ENCODE results near the gene SBF1. TPM values are rescaled to one million over a fixed set of nuclear protein-coding genes. Genes with fewer than 3 reads are reported as not detected.

SBF1 gene
- total and polyA plus RNA-seq, 12 donors, result 41.0 to 73.0 (median 48.1) TPM

DNA sequence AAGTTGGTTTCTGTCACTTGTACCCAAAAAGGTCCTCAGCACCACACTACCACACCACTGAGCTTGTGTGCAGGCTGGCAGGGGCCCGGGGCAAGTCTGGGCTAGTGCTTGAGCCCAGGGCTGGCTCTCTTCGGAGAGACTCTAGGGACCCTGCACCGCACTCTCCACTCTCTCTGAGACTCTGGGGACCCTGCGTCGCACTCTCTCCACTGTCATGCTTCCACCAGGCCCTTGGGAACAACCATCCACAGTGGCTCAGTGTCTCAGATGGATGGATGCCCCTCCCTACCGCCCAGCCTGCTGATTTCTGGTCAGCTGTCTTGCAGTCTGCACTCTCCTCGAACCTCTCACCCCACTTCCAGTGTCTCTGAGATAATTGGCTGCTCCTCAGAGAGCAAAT, 2.0 kb upstream of the SBF1 start:
- TF ChIP-seq, protein P1, sequence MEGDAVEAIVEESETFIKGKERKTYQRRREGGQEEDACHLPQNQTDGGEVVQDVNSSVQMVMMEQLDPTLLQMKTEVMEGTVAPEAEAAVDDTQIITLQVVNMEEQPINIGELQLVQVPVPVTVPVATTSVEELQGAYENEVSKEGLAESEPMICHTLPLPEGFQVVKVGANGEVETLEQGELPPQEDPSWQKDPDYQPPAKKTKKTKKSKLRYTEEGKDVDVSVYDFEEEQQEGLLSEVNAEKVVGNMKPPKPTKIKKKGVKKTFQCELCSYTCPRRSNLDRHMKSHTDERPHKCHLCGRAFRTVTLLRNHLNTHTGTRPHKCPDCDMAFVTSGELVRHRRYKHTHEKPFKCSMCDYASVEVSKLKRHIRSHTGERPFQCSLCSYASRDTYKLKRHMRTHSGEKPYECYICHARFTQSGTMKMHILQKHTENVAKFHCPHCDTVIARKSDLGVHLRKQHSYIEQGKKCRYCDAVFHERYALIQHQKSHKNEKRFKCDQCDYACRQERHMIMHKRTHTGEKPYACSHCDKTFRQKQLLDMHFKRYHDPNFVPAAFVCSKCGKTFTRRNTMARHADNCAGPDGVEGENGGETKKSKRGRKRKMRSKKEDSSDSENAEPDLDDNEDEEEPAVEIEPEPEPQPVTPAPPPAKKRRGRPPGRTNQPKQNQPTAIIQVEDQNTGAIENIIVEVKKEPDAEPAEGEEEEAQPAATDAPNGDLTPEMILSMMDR (IDR thresholded peaks at IDR 0.05), result no peak
- DNase-seq (no peak), ATAC-seq (no peak)
- Histone ChIP-seq H3K27ac (no peak overlapping the region), H3K9me3 (no peaks in the 10 kb centered on the region), H3K36me3 (peaks cover 0 to 4% (median 0%) of the 10 kb centered on the region in 9 donors), H3K27me3 (peaks cover 13 to 35% (median 31%) of the 10 kb centered on the region in 7 donors), H3K4me1 (peaks cover 16 to 38% (median 34%) of the 10 kb centered on the region in 9 donors), H3K4me3 (no peak overlapping the region)
- intact Hi-C loops (cut with DNase I), result no loop called here
- 68 to 72% methylated on average over 7 of the region's 7 CpGs for WGBS, 2 donors

- TF ChIP-seq, protein P1 (IDR thresholded peaks at IDR 0.05), result no peak
- H3K4me1 ChIP-seq, result peaks cover 22 to 42% (median 40%) of the 10 kb centered on the region in 9 donors
- peaks cover 0 to 4% (median 0%) of the 10 kb centered on the region in 9 donors for H3K36me3 ChIP-seq
- WGBS, 2 donors, result 90 to 91% methylated on average over 6 of the region's 6 CpGs
- H3K27ac ChIP-seq, result peak overlapping the region in 5 of 10 donors; percentile 70 to 90 (median 83)
- H3K27me3 ChIP-seq, result peaks cover under 1 to 23% (median 19%) of the 10 kb centered on the region in 7 donors
- intact Hi-C loops (cut with DNase I), result loop anchor here in 3 of 10 donors (1.0 to 2.0 kb wide), 2 partner anchors 31 to 32 kb away; partner anchors contain the start of gene LMF2 (in 3 of the 3)
- H3K9me3 ChIP-seq, result no peaks in the 10 kb centered on the region
- no peak for DNase-seq
- peak in 1 of 8 donors; percentile 15 for ATAC-seq
- H3K4me3 ChIP-seq, result peak overlapping the region in 9 of 10 donors; percentile 80 to 98 (median 85)
These were observed 792 bp upstream of the SBF1 start for GRCh38 chr22:50475652-50476002.

GRCh38 chr22:50473855-50474671, 772 bp downstream of the SBF1 start:
- H3K27me3 ChIP-seq, result peaks cover 0 to 7% (median 3%) of the 10 kb centered on the region in 7 donors
- DNase-seq, result peak in 1 of 2 donors; percentile 40

GRCh38 chr22:50473088-50473487, 1.7 kb downstream of the SBF1 start:
- peak overlapping the region in 5 of 10 donors; percentile 81 to 98 (median 86) for H3K4me3 ChIP-seq
- no peaks in the 10 kb centered on the region for H3K9me3 ChIP-seq
- H3K27me3 ChIP-seq, result no peaks in the 10 kb centered on the region
- peak in 1 of 2 donors; percentile 11 for DNase-seq
- 81 to 86% methylated on average over 6 of the region's 6 CpGs for WGBS, 2 donors
- peaks cover 0 to 4% (median 0%) of the 10 kb centered on the region in 9 donors for H3K36me3 ChIP-seq
- H3K4me1 ChIP-seq, result peaks cover 31 to 67% (median 58%) of the 10 kb centered on the region in 9 donors
- TF ChIP-seq, protein P1 (IDR thresholded peaks at IDR 0.05), result peak in 2 of 9 donors; percentile 3 to 23
- no peak for ATAC-seq
- intact Hi-C loops (cut with DNase I), result no loop called here
- H3K27ac ChIP-seq, result no peak overlapping the region

More at GRCh38 chr22:50473855-50474671, 772 bp downstream of the SBF1 start:
- Histone ChIP-seq H3K4me3 (peak overlapping the region; percentile 63 to 98 (median 84)), H3K27ac (peak overlapping the region in 8 of 10 donors; percentile 62 to 90 (median 74)), H3K4me1 (peaks cover 31 to 57% (median 56%) of the 10 kb centered on the region in 9 donors), H3K36me3 (peaks cover 0 to 4% (median 0%) of the 10 kb centered on the region in 9 donors), H3K9me3 (no peaks in the 10 kb centered on the region)
- intact Hi-C loops (cut with DNase I), result loop anchor here in 2 of 10 donors (2.0 kb wide), 1 partner anchor 33 kb away; the partner anchor contains the start of gene LMF2 (in 2 of the 2)
- ATAC-seq, result peak in 2 of 8 donors; percentile 23 to 25
- 5 to 10% methylated on average over 35 to 62 of the region's 62 CpGs for WGBS, 2 donors
- TF ChIP-seq, protein P1 (IDR thresholded peaks at IDR 0.05), result peak in 1 of 9 donors; percentile 6

All from heart right ventricle (tissue), 16 donors.